GM19328 (cell line): ENCODE measurements around the gene SAMD13.

ENCODE experiments used
- ATAC-seq: cut with Tn5 transposase; IDR thresholded peaks from one replicate; pipeline ENCODE4 v1.9.1; 2021; ENCODE audit warnings: mild to moderate bottlenecking, moderate library complexity; ENCODE audit not compliant: unreplicated experiment

SAMD13 gene

GRCh38 chr1:84370266-84370665, 68.8 kb downstream of the SAMD13 start:
- no peak for ATAC-seq

GRCh38 chr1:84370831-84371394, 69.4 kb downstream of the SAMD13 start:
- no peak for ATAC-seq

- ATAC-seq, result no peak
Measured at GRCh38 chr1:84373436-84374141, 72.1 kb downstream of the SAMD13 start.

- no peak for ATAC-seq
Measured at GRCh38 chr1:84374991-84375696, 73.6 kb downstream of the SAMD13 start.

GRCh38 chr1:84376000-84376910, 74.7 kb downstream of the SAMD13 start:
- ATAC-seq, result no peak

GRCh38 chr1:84377480-84378095, 76.1 kb downstream of the SAMD13 start:
- no peak for ATAC-seq

GRCh38 chr1:84379138-84379916, 77.8 kb downstream of the SAMD13 start:
- ATAC-seq, result no peak

- ATAC-seq, result no peak
Measured at GRCh38 chr1:84379917-84380180, 78.3 kb downstream of the SAMD13 start.

GRCh38 chr1:84382127-84382526, 80.6 kb downstream of the SAMD13 start:
- ATAC-seq, result no peak

GRCh38 chr1:84385347-84385746, 83.8 kb downstream of the SAMD13 start:
- ATAC-seq, result no peak

GRCh38 chr1:84386716-84387479, 85.4 kb downstream of the SAMD13 start:
- ATAC-seq, result no peak

GRCh38 chr1:84387480-84388163, 86.1 kb downstream of the SAMD13 start:
- no peak for ATAC-seq

- no peak for ATAC-seq
Measured at GRCh38 chr1:84390226-84390625, 88.7 kb downstream of the SAMD13 start.

- ATAC-seq, result no peak
Measured at GRCh38 chr1:84398175-84399155, 97.0 kb downstream of the SAMD13 start, which contains the start of gene DNASE2B. DNASE2B (plus strand) TSS chr1:84398484; CDS start chr1:84398565, 81 bp downstream.
